Parathyroid adenoma (tissue), 2 donors: ENCODE results near the gene AUTS2.

Experiments used
- H2AFZ ChIP-seq: fragments of 300-600 bp; sonication (generic); one replicate; pipeline ENCODE4 v1.7.0; 2017; ENCODE audit warnings: antibody characterized with exemption, mild to moderate bottlenecking
- H3K27ac ChIP-seq: fragments of 300-600 bp; sonication (generic); one replicate; pipeline ENCODE4 v1.7.0; 2017
- H3K27me3 ChIP-seq: fragments of 300-600 bp; sonication (generic); one replicate; pipeline ENCODE4 v1.7.0; 2017; ENCODE audit warnings: low read length; ENCODE audit not compliant: control insufficient read depth, insufficient read depth
- H3K36me3 ChIP-seq: fragments of 300-600 bp; sonication (generic); one replicate; pipeline ENCODE4 v1.7.0; 2017; ENCODE audit warnings: low read length; ENCODE audit not compliant: control insufficient read depth, insufficient read depth
- H3K4me1 ChIP-seq: fragments of 300-600 bp; sonication (generic); one replicate; pipeline ENCODE4 v1.7.0; 2017; ENCODE audit warnings: control low read depth
- H3K4me2 ChIP-seq: fragments of 300-600 bp; sonication (generic); one replicate; pipeline ENCODE4 v1.7.0; 2017; ENCODE audit warnings: low read length
- H3K4me3 ChIP-seq: fragments of 300-600 bp; sonication (generic); one replicate; pipeline ENCODE4 v1.7.0; 2017; ENCODE audit warnings: low read depth, low read length
- H3K79me2 ChIP-seq: fragments of 300-600 bp; sonication (generic); one replicate; pipeline ENCODE4 v1.7.0; 2017; ENCODE audit warnings: control low read depth
- H3K9ac ChIP-seq: fragments of 300-600 bp; sonication (generic); one replicate; pipeline ENCODE4 v1.7.0; 2017; ENCODE audit warnings: mild to moderate bottlenecking
- H3K9me3 ChIP-seq: fragments of 300-600 bp; sonication (generic); one replicate; pipeline ENCODE4 v1.7.0; 2017; ENCODE audit warnings: low read length; ENCODE audit not compliant: control insufficient read depth
- CTCF ChIP-seq: fragments of 300-600 bp; sonication (generic); IDR thresholded peaks from one replicate; pipeline ENCODE4 v1.7.0; 2017; ENCODE audit warnings: antibody characterized with exemption, mild to moderate bottlenecking
- donor health status: primary hyperparathyroidism.

AUTS2 gene

GRCh38 chr7:70655694-70656093, 1057.4 kb downstream of the AUTS2 start:
- Histone ChIP-seq H3K4me3 (no peak overlapping the region), H3K4me2 (no peak overlapping the region), H3K4me1 (no peaks in the 10 kb centered on the region), H3K79me2 (no peaks in the 10 kb centered on the region), H3K36me3 (no peaks in the 10 kb centered on the region), H3K27me3 (no peaks in the 10 kb centered on the region), H3K27ac (no peak overlapping the region), H2AFZ (no peak overlapping the region), H3K9me3 (no peaks in the 10 kb centered on the region), H3K9ac (no peak overlapping the region)
- TF ChIP-seq CTCF, result no peak

GRCh38 chr7:70657571-70657970, 1059.3 kb downstream of the AUTS2 start:
- Histone ChIP-seq H3K27ac (no peak overlapping the region), H3K36me3 (no peaks in the 10 kb centered on the region), H3K79me2 (no peaks in the 10 kb centered on the region), H3K9me3 (no peaks in the 10 kb centered on the region), H3K9ac (no peak overlapping the region), H3K4me3 (no peak overlapping the region), H3K4me2 (no peak overlapping the region), H2AFZ (no peak overlapping the region), H3K4me1 (no peaks in the 10 kb centered on the region), H3K27me3 (no peaks in the 10 kb centered on the region)
- no peak for TF ChIP-seq CTCF

DNA sequence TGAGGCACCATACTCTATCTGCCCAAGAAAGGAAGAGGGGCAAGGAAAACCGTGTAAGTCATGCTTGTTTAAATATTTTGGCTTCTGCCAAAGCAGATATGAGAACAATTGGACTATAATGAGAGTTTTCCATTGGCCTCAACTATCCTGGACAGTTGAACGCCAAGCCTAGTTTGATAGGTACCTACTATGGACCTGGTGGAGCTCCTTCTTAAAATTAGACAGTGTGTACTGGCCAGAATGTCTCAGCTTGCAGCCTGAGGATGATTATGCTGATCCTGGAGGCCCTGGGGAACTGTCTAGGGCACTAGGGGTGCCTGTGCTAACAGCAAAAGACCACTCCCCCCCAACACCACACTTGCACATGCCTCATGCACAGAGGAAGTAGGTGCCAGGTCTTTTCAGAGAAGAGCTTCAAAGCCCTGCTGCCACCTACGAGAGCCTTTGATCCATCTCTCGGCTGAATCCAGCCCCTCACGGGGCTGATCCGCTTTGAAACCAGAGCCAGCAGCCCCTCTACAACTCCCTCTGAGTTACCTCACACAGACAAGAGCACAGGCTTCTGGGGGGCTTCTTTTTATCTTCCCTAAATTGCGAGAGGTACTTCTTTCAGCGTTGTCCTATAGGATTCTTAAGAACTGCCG, 1059.8 kb downstream of the AUTS2 start:
- H2AFZ ChIP-seq, result no peak overlapping the region
- H3K79me2 ChIP-seq, result no peaks in the 10 kb centered on the region
- no peak overlapping the region for H3K4me3 ChIP-seq
- H3K27ac ChIP-seq, result no peak overlapping the region
- H3K9me3 ChIP-seq, result no peaks in the 10 kb centered on the region
- no peak overlapping the region for H3K4me2 ChIP-seq
- H3K9ac ChIP-seq, result no peak overlapping the region
- H3K4me1 ChIP-seq, result no peaks in the 10 kb centered on the region
- H3K36me3 ChIP-seq, result no peaks in the 10 kb centered on the region
- H3K27me3 ChIP-seq, result no peaks in the 10 kb centered on the region
- TF ChIP-seq CTCF, result no peak

DNA sequence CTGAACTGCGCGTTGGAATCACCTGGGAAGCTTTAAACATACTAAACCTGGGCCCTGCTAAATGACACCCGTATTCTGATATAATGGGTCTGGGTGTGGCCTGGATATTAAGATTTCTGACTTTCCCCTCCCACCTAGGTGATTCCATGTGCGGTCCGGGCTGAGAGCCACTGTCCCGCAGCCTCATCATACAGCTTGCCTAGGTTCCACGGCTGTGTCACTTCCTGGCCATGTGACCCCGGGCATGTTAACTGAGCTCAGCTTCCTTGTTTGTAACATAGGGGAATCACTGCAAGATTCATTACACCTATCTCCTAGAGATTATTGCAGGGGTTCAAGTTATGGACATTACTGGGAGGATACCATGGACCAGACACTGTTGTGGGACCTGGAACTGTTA, 1061.0 kb downstream of the AUTS2 start:
- no peaks in the 10 kb centered on the region for H3K9me3 ChIP-seq
- H3K27me3 ChIP-seq, result no peaks in the 10 kb centered on the region
- H3K9ac ChIP-seq, result no peak overlapping the region
- no peaks in the 10 kb centered on the region for H3K36me3 ChIP-seq
- no peak for TF ChIP-seq CTCF
- no peaks in the 10 kb centered on the region for H3K79me2 ChIP-seq
- H3K4me2 ChIP-seq, result no peak overlapping the region
- H3K4me1 ChIP-seq, result no peaks in the 10 kb centered on the region
- no peak overlapping the region for H3K4me3 ChIP-seq
- no peak overlapping the region for H2AFZ ChIP-seq
- H3K27ac ChIP-seq, result no peak overlapping the region

DNA sequence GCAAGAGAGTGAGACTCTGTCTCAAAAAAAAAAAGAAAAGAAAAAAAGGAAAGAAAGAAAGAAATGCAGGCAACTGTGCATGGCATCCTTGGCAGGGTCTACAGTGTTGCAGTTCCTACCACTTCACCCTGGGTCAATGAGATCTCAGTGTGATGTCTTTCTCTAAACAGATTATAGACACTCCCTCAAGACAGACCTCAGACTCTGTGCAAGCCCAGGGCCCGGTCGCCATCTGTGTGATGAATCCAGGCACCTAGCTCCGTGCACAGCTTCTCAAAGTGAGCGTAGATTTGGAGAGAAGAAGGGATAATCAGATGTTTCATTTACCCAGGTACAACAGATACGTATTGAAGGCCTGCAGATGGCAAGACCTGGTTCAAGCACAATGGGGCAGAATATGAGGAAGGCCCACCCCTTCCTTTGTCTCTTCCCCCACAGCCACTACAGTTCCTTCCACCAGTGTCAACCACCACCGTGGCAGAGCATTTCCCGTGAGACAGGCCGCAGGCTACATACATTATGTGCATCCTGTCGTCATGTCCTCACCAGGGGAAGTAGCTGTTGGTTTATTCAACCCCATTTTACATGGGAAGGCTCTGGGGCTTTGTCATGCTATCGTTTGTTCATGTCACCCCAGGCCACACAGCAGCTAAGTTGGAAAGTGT, 1062.0 kb downstream of the AUTS2 start:
- H3K4me1 ChIP-seq, result no peaks in the 10 kb centered on the region
- H3K9me3 ChIP-seq, result no peaks in the 10 kb centered on the region
- no peaks in the 10 kb centered on the region for H3K27me3 ChIP-seq
- H3K9ac ChIP-seq, result no peak overlapping the region
- H3K27ac ChIP-seq, result no peak overlapping the region
- H3K36me3 ChIP-seq, result no peaks in the 10 kb centered on the region
- H3K79me2 ChIP-seq, result no peaks in the 10 kb centered on the region
- H3K4me2 ChIP-seq, result no peak overlapping the region
- H3K4me3 ChIP-seq, result no peak overlapping the region
- H2AFZ ChIP-seq, result no peak overlapping the region
- TF ChIP-seq CTCF, result no peak
